Measurements from ENCODE around the gene MTTP.

The MTTP gene

GRCh38 chr4:99649778-99650177 is 75.2 kb downstream of the MTTP start:
- Histone ChIP-seq H3K79me2 (ENCODE audit: insufficient read depth, low read length) (no peaks in the 10 kb centered on the region), H2AFZ (ENCODE audit: low read depth, low read length, severe bottlenecking) (no peak overlapping the region), H3K4me3 (ENCODE audit: insufficient read depth, low read length, poor library complexity, severe bottlenecking) (no peak overlapping the region), H3K4me2 (ENCODE audit: low read depth, low read length, poor library complexity, severe bottlenecking) (no peak overlapping the region), H3K27ac (ENCODE audit: low read depth, low read length) (no peak overlapping the region), H3K36me3 (ENCODE audit: low read length) (no peaks in the 10 kb centered on the region), H3K27me3 (ENCODE audit: low read length) (no peaks in the 10 kb centered on the region), H4K20me1 (ENCODE audit: low read depth, low read length) (no peaks in the 10 kb centered on the region), H3F3A (ENCODE audit: insufficient read depth) (no peaks in the 10 kb centered on the region), H3K9ac (ENCODE audit: low read length) (no peak overlapping the region), H3K9me2 (replicated peaks; ENCODE audit: insufficient read depth, low read length) (no peaks in the 10 kb centered on the region), H3K9me3 (ENCODE audit: insufficient read depth, low read length) (no peaks in the 10 kb centered on the region)
- TF ChIP-seq CTCF (IDR thresholded peaks at IDR 0.05; ENCODE audit: insufficient read depth, low read length, poor library complexity, severe bottlenecking) (no peak), EZH2phosphoT487 (conservative IDR thresholded peaks at IDR 0.05; ENCODE audit: low read length) (no peak)

- no peak overlapping the region for H3K4me2 ChIP-seq (ENCODE audit: low read depth, low read length, poor library complexity, severe bottlenecking)
These were observed 76.6 kb downstream of the MTTP start for GRCh38 chr4:99651016-99651769.

GRCh38 chr4:99651811-99652485 is 77.3 kb downstream of the MTTP start:
- H3K9me3 ChIP-seq (ENCODE audit: insufficient read depth, low read length) = no peaks in the 10 kb centered on the region
- no peaks in the 10 kb centered on the region for H3K9me2 ChIP-seq (replicated peaks; ENCODE audit: insufficient read depth, low read length)
- H3K79me2 ChIP-seq (ENCODE audit: insufficient read depth, low read length) = no peaks in the 10 kb centered on the region
- no peaks in the 10 kb centered on the region for H3F3A ChIP-seq (ENCODE audit: insufficient read depth)
- H3K4me2 ChIP-seq (ENCODE audit: low read depth, low read length, poor library complexity, severe bottlenecking) = no peak overlapping the region
- TF ChIP-seq EZH2phosphoT487 (conservative IDR thresholded peaks at IDR 0.05; ENCODE audit: low read length) (no peak), CTCF (IDR thresholded peaks at IDR 0.05; ENCODE audit: insufficient read depth, low read length, poor library complexity, severe bottlenecking) (no peak)
- no peak overlapping the region for H3K27ac ChIP-seq (ENCODE audit: low read depth, low read length)
- H3K27me3 ChIP-seq (ENCODE audit: low read length) = no peaks in the 10 kb centered on the region
- H3K36me3 ChIP-seq (ENCODE audit: low read length) = no peaks in the 10 kb centered on the region
- no peak overlapping the region for H3K9ac ChIP-seq (ENCODE audit: low read length)
- H3K4me3 ChIP-seq (ENCODE audit: insufficient read depth, low read length, poor library complexity, severe bottlenecking) = no peak overlapping the region
- H2AFZ ChIP-seq (ENCODE audit: low read depth, low read length, severe bottlenecking) = no peak overlapping the region
- no peaks in the 10 kb centered on the region for H4K20me1 ChIP-seq (ENCODE audit: low read depth, low read length)

More at GRCh38 chr4:99651016-99651769, 76.6 kb downstream of the MTTP start:
- Histone ChIP-seq H2AFZ (ENCODE audit: low read depth, low read length, severe bottlenecking) (no peak overlapping the region), H3K79me2 (ENCODE audit: insufficient read depth, low read length) (no peaks in the 10 kb centered on the region), H3K27me3 (ENCODE audit: low read length) (no peaks in the 10 kb centered on the region), H4K20me1 (ENCODE audit: low read depth, low read length) (no peaks in the 10 kb centered on the region), H3K9me3 (ENCODE audit: insufficient read depth, low read length) (no peaks in the 10 kb centered on the region), H3K9ac (ENCODE audit: low read length) (no peak overlapping the region), H3F3A (ENCODE audit: insufficient read depth) (no peaks in the 10 kb centered on the region), H3K27ac (ENCODE audit: low read depth, low read length) (no peak overlapping the region), H3K9me2 (replicated peaks; ENCODE audit: insufficient read depth, low read length) (no peaks in the 10 kb centered on the region), H3K36me3 (ENCODE audit: low read length) (no peaks in the 10 kb centered on the region), H3K4me3 (ENCODE audit: insufficient read depth, low read length, poor library complexity, severe bottlenecking) (no peak overlapping the region)
- TF ChIP-seq EZH2phosphoT487 (conservative IDR thresholded peaks at IDR 0.05; ENCODE audit: low read length) = no peak

Data from SU-DHL-6 (cell line).